ENCODE measurements around the gene AP4S1. TPM values are rescaled to one million over a fixed set of nuclear protein-coding genes. Genes with fewer than 3 reads are reported as not detected.

AP4S1 gene
- total RNA-seq, 1 donor from 2014 or later: 1.8 TPM

- no peak for TF ChIP-seq CTCF (IDR thresholded peaks at IDR 0.05; ENCODE audit: insufficient read depth, low read length, severe bottlenecking)
- no peak overlapping the region for H3K4me3 ChIP-seq (ENCODE audit: low read depth, low read length)
- no peak for FAIRE-seq
These were observed 2.4 kb downstream of the AP4S1 start for GRCh38 chr14:31027847-31028246.

GRCh38 chr14:31029016-31029970 lies 3.8 kb downstream of the AP4S1 start:
- no peaks in the 10 kb centered on the region for H3K27me3 ChIP-seq (ENCODE audit: control insufficient read depth, insufficient read depth, low read length)
- DNase-seq (ENCODE audit: low read depth): no peak
- H3K4me3 ChIP-seq (ENCODE audit: low read depth, low read length): no peak overlapping the region
- no peak for FAIRE-seq
- H3K36me3 ChIP-seq (ENCODE audit: control insufficient read depth, insufficient read depth, low read length): no peaks in the 10 kb centered on the region
- TF ChIP-seq CTCF (IDR thresholded peaks at IDR 0.05; ENCODE audit: insufficient read depth, low read length, severe bottlenecking): no peak

More at GRCh38 chr14:31027847-31028246, 2.4 kb downstream of the AP4S1 start:
- no peaks in the 10 kb centered on the region for H3K36me3 ChIP-seq (ENCODE audit: control insufficient read depth, insufficient read depth, low read length)
- no peak for DNase-seq (ENCODE audit: low read depth)
- no peaks in the 10 kb centered on the region for H3K27me3 ChIP-seq (ENCODE audit: control insufficient read depth, insufficient read depth, low read length)

GRCh38 chr14:31030469-31030868 lies 5.0 kb downstream of the AP4S1 start:
- no peak overlapping the region for H3K4me3 ChIP-seq (ENCODE audit: low read depth, low read length)
- no peaks in the 10 kb centered on the region for H3K36me3 ChIP-seq (ENCODE audit: control insufficient read depth, insufficient read depth, low read length)
- TF ChIP-seq CTCF (IDR thresholded peaks at IDR 0.05; ENCODE audit: insufficient read depth, low read length, severe bottlenecking): no peak
- FAIRE-seq (no peak), DNase-seq (ENCODE audit: low read depth) (no peak)
- no peaks in the 10 kb centered on the region for H3K27me3 ChIP-seq (ENCODE audit: control insufficient read depth, insufficient read depth, low read length)

GRCh38 chr14:31036552-31036951 lies 11.1 kb downstream of the AP4S1 start:
- FAIRE-seq (no peak), DNase-seq (ENCODE audit: low read depth) (no peak)
- TF ChIP-seq CTCF (IDR thresholded peaks at IDR 0.05; ENCODE audit: insufficient read depth, low read length, severe bottlenecking): no peak
- no peaks in the 10 kb centered on the region for H3K36me3 ChIP-seq (ENCODE audit: control insufficient read depth, insufficient read depth, low read length)
- no peaks in the 10 kb centered on the region for H3K27me3 ChIP-seq (ENCODE audit: control insufficient read depth, insufficient read depth, low read length)
- no peak overlapping the region for H3K4me3 ChIP-seq (ENCODE audit: low read depth, low read length)

GRCh38 chr14:31037709-31038221 lies 12.3 kb downstream of the AP4S1 start:
- FAIRE-seq: no peak
- H3K27me3 ChIP-seq (ENCODE audit: control insufficient read depth, insufficient read depth, low read length): no peaks in the 10 kb centered on the region
- DNase-seq (ENCODE audit: low read depth): no peak
- H3K36me3 ChIP-seq (ENCODE audit: control insufficient read depth, insufficient read depth, low read length): no peaks in the 10 kb centered on the region
- TF ChIP-seq CTCF (IDR thresholded peaks at IDR 0.05; ENCODE audit: insufficient read depth, low read length, severe bottlenecking): no peak
- H3K4me3 ChIP-seq (ENCODE audit: low read depth, low read length): no peak overlapping the region

All from bronchial epithelial cell (primary cell).